Measurements from ENCODE around the gene RETREG1.

Gene RETREG1

DNA sequence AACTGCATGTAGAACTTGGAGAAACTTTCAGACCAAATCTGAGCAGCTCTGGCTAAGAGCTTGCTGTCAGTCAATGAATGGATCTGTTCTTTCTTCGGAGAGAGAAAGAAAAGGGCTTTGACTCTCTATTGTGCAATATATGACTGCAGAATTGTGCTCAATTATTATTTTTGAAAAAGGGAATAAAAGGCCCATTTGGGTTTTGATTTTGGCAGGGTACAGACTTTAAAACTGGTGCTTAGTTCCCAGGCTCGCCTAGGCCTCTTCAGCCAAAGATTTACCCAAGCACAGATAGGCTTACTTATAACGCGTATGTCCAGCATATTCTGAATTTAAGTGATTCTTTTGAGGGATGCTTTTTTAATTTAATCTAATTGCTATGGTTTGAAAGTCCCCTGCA is 59.3 kb downstream of the RETREG1 start:
- Histone ChIP-seq H2AK5ac (ENCODE audit: low read length, severe bottlenecking) (no peak overlapping the region), H3K18ac (ENCODE audit: low read depth in 1 of 2, low read length in 2 of 2) (no peak overlapping the region), H3K4me1 (ENCODE audit: control insufficient read depth, insufficient read depth, low read depth, low read length) (no peaks in the 10 kb centered on the region), H2BK120ac (ENCODE audit: low read depth, low read length) (no peak overlapping the region), H3K14ac (ENCODE audit: low read length in 2 of 2) (no peak overlapping the region), H3K4ac (ENCODE audit: low read depth in 1 of 2, low read length in 2 of 2) (no peak overlapping the region), H4K91ac (ENCODE audit: low read length) (no peak overlapping the region), H3K23ac (ENCODE audit: low read length in 2 of 2) (no peak overlapping the region), H3K36me3 (ENCODE audit: control insufficient read depth in 1 of 2, insufficient read depth in 2 of 2, low read depth in 1 of 2, low read length in 2 of 2) (no peaks in the 10 kb centered on the region), H2AFZ (ENCODE audit: low read depth, low read length) (no peak overlapping the region), H3K9me3 (ENCODE audit: control insufficient read depth, low read length) (no peaks in the 10 kb centered on the region), H4K8ac (ENCODE audit: low read length) (no peak overlapping the region), H3K9ac (ENCODE audit: low read length) (no peak overlapping the region), H3K27me3 (ENCODE audit: control insufficient read depth in 1 of 2, insufficient read depth in 1 of 2, low read length in 2 of 2) (no peaks in the 10 kb centered on the region), H2BK12ac (ENCODE audit: low read length in 2 of 2) (no peak overlapping the region), H2BK15ac (ENCODE audit: low read depth, poor library complexity, severe bottlenecking) (no peak overlapping the region), H3K4me2 (ENCODE audit: low read length, poor library complexity, severe bottlenecking) (no peak overlapping the region), H3K4me3 (ENCODE audit: insufficient read depth in 1 of 2, low read depth in 1 of 2, low read length in 2 of 2) (no peak overlapping the region), H2BK5ac (ENCODE audit: low read depth, low read length, poor library complexity, severe bottlenecking) (no peak overlapping the region), H3K27ac (ENCODE audit: low read length, poor library complexity, severe bottlenecking) (no peak overlapping the region), H3K79me1 (replicated peaks; ENCODE audit: low read length, poor library complexity, severe bottlenecking) (no peaks in the 10 kb centered on the region)
- no peak for DNase-seq
- 97% methylated on average over 4 of the region's 4 CpGs for whole genome bisulfite sequencing

DNA sequence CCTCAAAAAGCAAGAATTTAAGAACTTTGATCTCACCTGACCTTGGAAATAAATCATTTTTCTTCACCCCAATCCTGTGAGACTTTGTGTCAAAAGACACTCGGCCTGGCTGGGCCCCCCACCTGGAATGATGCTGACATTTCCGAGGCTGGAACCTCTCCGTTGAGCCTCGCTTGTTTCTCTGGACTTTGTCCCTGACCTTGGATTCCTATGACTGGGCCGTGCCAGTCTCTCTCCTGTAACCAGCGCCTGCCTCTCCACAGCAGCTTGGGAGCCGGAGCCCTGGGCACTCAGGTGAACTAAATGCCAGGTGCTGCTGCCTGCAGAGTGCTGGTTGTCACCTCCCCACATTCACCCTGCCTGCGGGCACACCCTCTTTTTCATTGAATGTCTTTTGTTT is 62.7 kb downstream of the RETREG1 start:
- H2BK15ac ChIP-seq (ENCODE audit: low read depth, poor library complexity, severe bottlenecking), result no peak overlapping the region
- no peak overlapping the region for H3K18ac ChIP-seq (ENCODE audit: low read depth in 1 of 2, low read length in 2 of 2)
- H3K4me1 ChIP-seq (ENCODE audit: control insufficient read depth, insufficient read depth, low read depth, low read length), result no peaks in the 10 kb centered on the region
- DNase-seq, result no peak
- no peak overlapping the region for H4K91ac ChIP-seq (ENCODE audit: low read length)
- no peak overlapping the region for H3K23ac ChIP-seq (ENCODE audit: low read length in 2 of 2)
- H2BK12ac ChIP-seq (ENCODE audit: low read length in 2 of 2), result no peak overlapping the region
- no peak overlapping the region for H3K27ac ChIP-seq (ENCODE audit: low read length, poor library complexity, severe bottlenecking)
- no peak overlapping the region for H3K4ac ChIP-seq (ENCODE audit: low read depth in 1 of 2, low read length in 2 of 2)
- H3K79me1 ChIP-seq (replicated peaks; ENCODE audit: low read length, poor library complexity, severe bottlenecking), result no peaks in the 10 kb centered on the region
- no peaks in the 10 kb centered on the region for H3K36me3 ChIP-seq (ENCODE audit: control insufficient read depth in 1 of 2, insufficient read depth in 2 of 2, low read depth in 1 of 2, low read length in 2 of 2)
- no peak overlapping the region for H3K14ac ChIP-seq (ENCODE audit: low read length in 2 of 2)
- no peak overlapping the region for H2AK5ac ChIP-seq (ENCODE audit: low read length, severe bottlenecking)
- no peak overlapping the region for H3K4me2 ChIP-seq (ENCODE audit: low read length, poor library complexity, severe bottlenecking)
- WGBS, result 82% methylated on average over 7 of the region's 8 CpGs
- H3K27me3 ChIP-seq (ENCODE audit: control insufficient read depth in 1 of 2, insufficient read depth in 1 of 2, low read length in 2 of 2), result no peaks in the 10 kb centered on the region
- H4K8ac ChIP-seq (ENCODE audit: low read length), result no peak overlapping the region
- no peak overlapping the region for H2BK5ac ChIP-seq (ENCODE audit: low read depth, low read length, poor library complexity, severe bottlenecking)
- H2BK120ac ChIP-seq (ENCODE audit: low read depth, low read length), result no peak overlapping the region
- no peak overlapping the region for H3K4me3 ChIP-seq (ENCODE audit: insufficient read depth in 1 of 2, low read depth in 1 of 2, low read length in 2 of 2)
- H3K9me3 ChIP-seq (ENCODE audit: control insufficient read depth, low read length), result no peaks in the 10 kb centered on the region
- H3K9ac ChIP-seq (ENCODE audit: low read length), result no peak overlapping the region
- H2AFZ ChIP-seq (ENCODE audit: low read depth, low read length), result no peak overlapping the region

DNA sequence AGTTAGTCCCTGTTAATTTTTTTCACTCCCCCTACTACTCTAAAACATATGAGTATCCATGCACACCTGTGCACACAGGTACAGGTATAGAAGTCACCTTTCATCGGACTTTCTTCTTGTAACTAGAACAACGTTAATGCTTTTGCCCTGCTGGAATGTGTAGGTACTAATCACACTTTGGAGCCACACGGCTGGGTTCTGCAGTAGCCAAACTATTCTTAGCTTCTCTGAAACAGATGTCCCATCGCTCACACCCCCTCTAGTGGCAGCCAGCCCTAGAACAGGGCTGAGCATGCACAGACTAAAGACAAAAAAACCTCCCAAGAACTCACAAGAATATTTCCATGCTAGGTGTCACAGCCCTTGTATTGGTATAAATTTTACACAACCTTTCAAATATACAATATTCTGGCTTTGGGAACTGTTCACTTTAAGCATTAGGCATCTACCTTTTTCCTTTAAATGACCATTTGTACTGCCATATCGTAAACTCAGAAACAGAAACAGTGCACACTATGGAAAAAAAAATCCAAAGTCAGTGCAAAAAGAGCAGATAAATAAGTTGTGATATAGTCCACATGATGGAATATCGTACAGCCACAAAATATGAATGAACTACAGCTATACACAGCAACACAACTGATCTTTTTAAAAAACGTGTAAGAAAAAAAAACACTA is 64.0 kb downstream of the RETREG1 start:
- H2AFZ ChIP-seq (ENCODE audit: low read depth, low read length), result no peak overlapping the region
- no peaks in the 10 kb centered on the region for H3K36me3 ChIP-seq (ENCODE audit: control insufficient read depth in 1 of 2, insufficient read depth in 2 of 2, low read depth in 1 of 2, low read length in 2 of 2)
- no peak overlapping the region for H3K4me3 ChIP-seq (ENCODE audit: insufficient read depth in 1 of 2, low read depth in 1 of 2, low read length in 2 of 2)
- H2BK12ac ChIP-seq (ENCODE audit: low read length in 2 of 2), result no peak overlapping the region
- H3K23ac ChIP-seq (ENCODE audit: low read length in 2 of 2), result no peak overlapping the region
- no peak overlapping the region for H3K18ac ChIP-seq (ENCODE audit: low read depth in 1 of 2, low read length in 2 of 2)
- no peaks in the 10 kb centered on the region for H3K27me3 ChIP-seq (ENCODE audit: control insufficient read depth in 1 of 2, insufficient read depth in 1 of 2, low read length in 2 of 2)
- H3K9ac ChIP-seq (ENCODE audit: low read length), result no peak overlapping the region
- no peak overlapping the region for H3K4me2 ChIP-seq (ENCODE audit: low read length, poor library complexity, severe bottlenecking)
- H3K4me1 ChIP-seq (ENCODE audit: control insufficient read depth, insufficient read depth, low read depth, low read length), result no peaks in the 10 kb centered on the region
- H2BK120ac ChIP-seq (ENCODE audit: low read depth, low read length), result no peak overlapping the region
- H3K9me3 ChIP-seq (ENCODE audit: control insufficient read depth, low read length), result no peaks in the 10 kb centered on the region
- H3K27ac ChIP-seq (ENCODE audit: low read length, poor library complexity, severe bottlenecking), result no peak overlapping the region
- H3K14ac ChIP-seq (ENCODE audit: low read length in 2 of 2), result no peak overlapping the region
- H3K4ac ChIP-seq (ENCODE audit: low read depth in 1 of 2, low read length in 2 of 2), result no peak overlapping the region
- WGBS, result 24% methylated on average over 6 of the region's 7 CpGs
- H2AK5ac ChIP-seq (ENCODE audit: low read length, severe bottlenecking), result no peak overlapping the region
- H3K79me1 ChIP-seq (replicated peaks; ENCODE audit: low read length, poor library complexity, severe bottlenecking), result no peaks in the 10 kb centered on the region
- no peak overlapping the region for H4K91ac ChIP-seq (ENCODE audit: low read length)
- H4K8ac ChIP-seq (ENCODE audit: low read length), result no peak overlapping the region
- peak; percentile 63 for DNase-seq
- no peak overlapping the region for H2BK5ac ChIP-seq (ENCODE audit: low read depth, low read length, poor library complexity, severe bottlenecking)
- no peak overlapping the region for H2BK15ac ChIP-seq (ENCODE audit: low read depth, poor library complexity, severe bottlenecking)

DNA sequence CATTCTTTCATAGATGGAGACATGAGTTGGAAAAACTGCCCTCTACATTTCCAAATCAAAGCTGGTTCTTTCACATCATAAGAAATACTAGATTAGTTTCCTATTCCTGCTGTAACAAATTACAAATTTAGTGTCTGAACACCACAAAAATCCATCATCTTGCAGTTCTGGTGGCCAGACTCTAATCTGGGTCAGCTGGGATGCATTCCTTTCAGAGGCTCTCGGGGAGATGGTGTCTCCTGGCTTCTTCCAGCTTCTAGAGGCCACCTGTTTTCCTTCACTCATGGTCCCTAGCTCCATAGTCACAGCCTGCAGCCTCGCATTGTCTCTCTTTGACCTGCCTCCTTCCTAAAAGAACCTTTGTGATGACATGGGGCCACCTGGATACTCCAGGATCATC is 65.2 kb downstream of the RETREG1 start:
- no peak for DNase-seq
- no peak overlapping the region for H3K14ac ChIP-seq (ENCODE audit: low read length in 2 of 2)
- H2BK120ac ChIP-seq (ENCODE audit: low read depth, low read length), result no peak overlapping the region
- no peaks in the 10 kb centered on the region for H3K79me1 ChIP-seq (replicated peaks; ENCODE audit: low read length, poor library complexity, severe bottlenecking)
- H2AK5ac ChIP-seq (ENCODE audit: low read length, severe bottlenecking), result no peak overlapping the region
- no peak overlapping the region for H4K91ac ChIP-seq (ENCODE audit: low read length)
- no peak overlapping the region for H3K18ac ChIP-seq (ENCODE audit: low read depth in 1 of 2, low read length in 2 of 2)
- H3K9me3 ChIP-seq (ENCODE audit: control insufficient read depth, low read length), result no peaks in the 10 kb centered on the region
- H2BK15ac ChIP-seq (ENCODE audit: low read depth, poor library complexity, severe bottlenecking), result no peak overlapping the region
- H2BK5ac ChIP-seq (ENCODE audit: low read depth, low read length, poor library complexity, severe bottlenecking), result no peak overlapping the region
- H3K4me1 ChIP-seq (ENCODE audit: control insufficient read depth, insufficient read depth, low read depth, low read length), result no peaks in the 10 kb centered on the region
- no peak overlapping the region for H3K4me2 ChIP-seq (ENCODE audit: low read length, poor library complexity, severe bottlenecking)
- H3K4me3 ChIP-seq (ENCODE audit: insufficient read depth in 1 of 2, low read depth in 1 of 2, low read length in 2 of 2), result no peak overlapping the region
- no peak overlapping the region for H3K27ac ChIP-seq (ENCODE audit: low read length, poor library complexity, severe bottlenecking)
- H2AFZ ChIP-seq (ENCODE audit: low read depth, low read length), result no peak overlapping the region
- no peak overlapping the region for H2BK12ac ChIP-seq (ENCODE audit: low read length in 2 of 2)
- H4K8ac ChIP-seq (ENCODE audit: low read length), result no peak overlapping the region
- H3K9ac ChIP-seq (ENCODE audit: low read length), result no peak overlapping the region
- H3K4ac ChIP-seq (ENCODE audit: low read depth in 1 of 2, low read length in 2 of 2), result no peak overlapping the region
- no peaks in the 10 kb centered on the region for H3K27me3 ChIP-seq (ENCODE audit: control insufficient read depth in 1 of 2, insufficient read depth in 1 of 2, low read length in 2 of 2)
- H3K23ac ChIP-seq (ENCODE audit: low read length in 2 of 2), result no peak overlapping the region
- H3K36me3 ChIP-seq (ENCODE audit: control insufficient read depth in 1 of 2, insufficient read depth in 2 of 2, low read depth in 1 of 2, low read length in 2 of 2), result no peaks in the 10 kb centered on the region
- 55% methylated on average over 2 of the region's 2 CpGs for WGBS

Measured in mesenchymal stem cell (in vitro differentiated cells and primary cell).